H9 (cell line): ENCODE data around the gene ISM2. TPM values are rescaled to one million over a fixed set of nuclear protein-coding genes. Genes with fewer than 3 reads are reported as not detected.

ENCODE experiments used
- DNase-seq: peaks from one replicate; pipeline ENCODE4 v3.0.0-alpha.2; 2017
- H2AFZ ChIP-seq: one replicate; pipeline ENCODE4 v1.6.1; 2013; ENCODE audit warnings: mild to moderate bottlenecking, low read length, control low read depth, moderate library complexity
- H2AK5ac ChIP-seq: 2 replicates; pipeline ENCODE4 v1.6.1; 2013; ENCODE audit warnings: low read length, control low read depth, mixed read lengths; ENCODE audit not compliant: insufficient read length
- H2BK120ac ChIP-seq: one replicate; pipeline ENCODE4 v1.6.1; 2013; ENCODE audit warnings: low read depth, mild to moderate bottlenecking, low read length, control low read depth, inconsistent platforms; ENCODE audit not compliant: poor library complexity, severe bottlenecking
- H2BK12ac ChIP-seq: 2 replicates; pipeline ENCODE4 v1.6.1; 2013; ENCODE audit warnings: low read length, control low read depth, mixed read lengths, low read depth; ENCODE audit not compliant: insufficient read length
- H2BK15ac ChIP-seq: 2 replicates; pipeline ENCODE4 v1.6.1; 2013; ENCODE audit warnings: low read depth, low read length, control low read depth
- H2BK20ac ChIP-seq: one replicate; pipeline ENCODE4 v1.6.1; 2013; ENCODE audit warnings: low read depth, mild to moderate bottlenecking, low read length, control low read depth, inconsistent platforms; ENCODE audit not compliant: poor library complexity, severe bottlenecking
- H2BK5ac ChIP-seq: 2 replicates; pipeline ENCODE4 v1.6.1; 2013; ENCODE audit warnings: low read length, control low read depth, mixed read lengths; ENCODE audit not compliant: insufficient read length
- H3K14ac ChIP-seq: 2 replicates; pipeline ENCODE4 v1.6.1; 2013; ENCODE audit warnings: low read length, control low read depth; ENCODE audit not compliant: insufficient read depth
- H3K18ac ChIP-seq: 2 replicates; pipeline ENCODE4 v1.6.1; 2013; ENCODE audit warnings: low read depth, mild to moderate bottlenecking, mixed read lengths, low read length, control low read depth; ENCODE audit not compliant: insufficient read length
- H3K23ac ChIP-seq: 2 replicates; pipeline ENCODE4 v1.6.1; 2013; ENCODE audit warnings: low read length, control low read depth, mixed read lengths, low read depth; ENCODE audit not compliant: insufficient read length
- H3K23me2 ChIP-seq: 2 replicates; pipeline ENCODE4 v1.6.1; 2013; ENCODE audit warnings: low read depth, mild to moderate bottlenecking, mixed read lengths, low read length, control low read depth; ENCODE audit not compliant: insufficient read length, poor library complexity, severe bottlenecking
- H3K27ac ChIP-seq: 2 replicates; pipeline ENCODE4 v1.5.1; 2013; ENCODE audit warnings: low read length, control low read depth, mixed read lengths, low read depth; ENCODE audit not compliant: insufficient read length
- H3K27me3 ChIP-seq: 2 replicates; pipeline ENCODE4 v1.6.1; 2013; ENCODE audit warnings: low read length, control low read depth, inconsistent platforms; ENCODE audit not compliant: insufficient read depth
- H3K4ac ChIP-seq: 2 replicates; pipeline ENCODE4 v1.6.1; 2013; ENCODE audit warnings: low read depth, mild to moderate bottlenecking, control low read depth, inconsistent platforms, low read length, moderate library complexity
- H3K4me1 ChIP-seq: 2 replicates; pipeline ENCODE4 v1.6.1; 2013; ENCODE audit warnings: low read length, control low read depth, inconsistent platforms; ENCODE audit not compliant: insufficient read depth
- H3K4me2 ChIP-seq: 2 replicates; pipeline ENCODE4 v1.6.1; 2013; ENCODE audit warnings: low read length, control low read depth, mixed read lengths; ENCODE audit not compliant: insufficient read length, insufficient read depth
- H3K56ac ChIP-seq: 2 replicates; pipeline ENCODE4 v1.6.1; 2013; ENCODE audit warnings: low read depth, mild to moderate bottlenecking, mixed read lengths, low read length, control low read depth; ENCODE audit not compliant: insufficient read length
- H3K79me1 ChIP-seq: 2 replicates; pipeline ENCODE4 v1.6.1; 2013; ENCODE audit warnings: low read depth, mild to moderate bottlenecking, moderate library complexity, low read length, control low read depth, inconsistent platforms; ENCODE audit not compliant: insufficient read depth, poor library complexity, severe bottlenecking
- H3K79me2 ChIP-seq: 2 replicates; pipeline ENCODE4 v1.6.1; 2013; ENCODE audit warnings: low read length, control low read depth, inconsistent platforms; ENCODE audit not compliant: insufficient read depth
- H3K9ac ChIP-seq: 2 replicates; pipeline ENCODE4 v1.6.1; 2013; ENCODE audit warnings: low read length, control low read depth, mixed read lengths; ENCODE audit not compliant: insufficient read length; ENCODE audit errors: extremely low read depth
- H3K9me3 ChIP-seq: one replicate; pipeline ENCODE4 v1.6.1; 2013; ENCODE audit warnings: low read depth, low read length, inconsistent platforms; ENCODE audit not compliant: control insufficient read depth
- H3T11ph ChIP-seq: one replicate; pipeline ENCODE4 v1.6.1; 2013; ENCODE audit warnings: mild to moderate bottlenecking, low read length, control low read depth, inconsistent platforms
- H4K20me1 ChIP-seq: one replicate; pipeline ENCODE4 v1.6.1; 2013; ENCODE audit not compliant: control insufficient read depth, insufficient read length, insufficient read depth
- H4K5ac ChIP-seq: 2 replicates; pipeline ENCODE4 v1.6.1; 2013; ENCODE audit warnings: low read depth, mild to moderate bottlenecking, mixed read lengths, low read length, control low read depth; ENCODE audit not compliant: insufficient read length
- H4K8ac ChIP-seq: replicated peaks from 2 replicates; pipeline ENCODE4 v1.6.1; 2013; ENCODE audit warnings: low read length, control low read depth, mixed read lengths, low read depth; ENCODE audit not compliant: insufficient read length
- H4K91ac ChIP-seq: 2 replicates; pipeline ENCODE4 v1.6.1; 2013; ENCODE audit warnings: low read depth, mild to moderate bottlenecking, moderate library complexity, mixed read lengths, low read length, control low read depth; ENCODE audit not compliant: insufficient read length
- H3K27ac Mint-ChIP-seq, 3 experiments: 2 replicates in 2 of 3; 3 replicates in 1 of 3; pipeline ENCODE4 v1.8.0; 2020 to 2021; ENCODE audit warnings: mixed read lengths in 3 of 3, mild to moderate bottlenecking in 1 of 3, moderate library complexity in 1 of 3
- H3K27me3 Mint-ChIP-seq: 2 replicates; pipeline ENCODE4 v1.8.0; 2021; ENCODE audit warnings: low read depth, mild to moderate bottlenecking, moderate library complexity, mixed read lengths
- H3K36me3 Mint-ChIP-seq, 3 experiments: 2 replicates in 2 of 3; 3 replicates in 1 of 3; pipeline ENCODE4 v1.8.0; 2020 to 2021; ENCODE audit warnings: low read depth in 3 of 3, mixed read lengths in 3 of 3; ENCODE audit not compliant: insufficient read depth in 1 of 3
- H3K4me1 Mint-ChIP-seq, 2 experiments: 2 replicates each; pipeline ENCODE4 v1.8.0; 2020; ENCODE audit warnings: mixed read lengths in 2 of 2
- H3K4me3 Mint-ChIP-seq, 2 experiments: 2 replicates in 1 of 2; 3 replicates in 1 of 2; pipeline ENCODE4 v1.8.0; 2020 to 2021; ENCODE audit warnings: mild to moderate bottlenecking in 2 of 2, mixed read lengths in 2 of 2, moderate library complexity in 1 of 2
- H3K9me3 Mint-ChIP-seq, 2 experiments: 2 replicates in 1 of 2; 3 replicates in 1 of 2; pipeline ENCODE4 v1.8.0; 2020; ENCODE audit warnings: mild to moderate bottlenecking in 2 of 2, mixed read lengths in 2 of 2, moderate library complexity in 1 of 2
- CTCF ChIP-seq: fragments of 200-600 bp; sonication (generic); conservative IDR thresholded peaks from 3 replicates; pipeline ENCODE4 v1.8.0; 2021; ENCODE audit warnings: antibody characterized with exemption, mild to moderate bottlenecking
- whole genome bisulfite sequencing: extraction: QIAGEN DNeasy Blood & Tissue Kit; methylation state at CpG from one replicate; pipeline ENCODE4 v1.1.7; 2013; ENCODE audit warnings: missing lambda C conversion rate, low lambda C conversion rate, mixed read lengths; ENCODE audit not compliant: insufficient read length; ENCODE audit errors: extremely low coverage; 5-methylcytosine and 5-hydroxymethylcytosine counted together
- total RNA-seq: library from RNA; stranded (reverse); gene quantifications from 2 replicates; pipeline ENCODE4 v1.2.1, GENCODE V29; 2021

Gene ISM2
- total RNA-seq, 1 experiment from 2014 or later: 0.39 TPM

DNA sequence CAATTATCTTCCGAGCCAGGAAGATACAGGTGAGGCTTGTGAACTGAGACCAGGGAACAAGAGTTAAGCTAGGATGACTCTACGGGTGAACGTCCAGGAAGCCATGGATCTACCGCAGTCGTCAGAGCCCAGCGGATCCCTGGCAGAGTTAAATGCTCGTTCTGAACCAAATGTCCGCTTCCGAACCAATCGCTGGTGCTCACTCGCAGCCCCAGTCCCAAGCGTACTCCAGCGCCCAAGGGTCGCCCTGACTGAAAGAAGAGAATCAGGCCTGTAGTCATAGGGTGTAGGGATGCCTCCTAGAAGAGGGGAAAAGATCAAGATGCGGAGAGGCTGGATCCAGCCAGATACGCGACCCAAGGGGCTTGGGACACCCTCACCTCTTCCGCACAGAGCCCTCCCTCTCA lies 41.5 kb downstream of the ISM2 start:
- H3K56ac ChIP-seq: no peak overlapping the region
- H2AK5ac ChIP-seq: no peak overlapping the region
- Mint-ChIP-seq H3K36me3 (peaks cover 24 to 40% (median 36%) of the 10 kb centered on the region in 3 experiments), H3K4me3 (peak overlapping the region; percentile 100), H3K9me3 (no peaks in the 10 kb centered on the region), H3K27ac (peak overlapping the region; percentile 92 to 96 (median 96)), H3K4me1 (peaks cover 20 to 22% of the 10 kb centered on the region in 2 experiments), H3K27me3 (no peaks in the 10 kb centered on the region)
- H3T11ph ChIP-seq: no peak overlapping the region
- H3K27me3 ChIP-seq: no peaks in the 10 kb centered on the region
- H3K4me1 ChIP-seq: no peaks in the 10 kb centered on the region; the same call in 1 of the 2 replicates
- H2BK20ac ChIP-seq: no peak overlapping the region
- H3K18ac ChIP-seq: no peak overlapping the region
- peaks cover 4% of the 10 kb centered on the region for H3K23me2 ChIP-seq
- no peak overlapping the region for H2BK12ac ChIP-seq
- no peak for DNase-seq
- no peak overlapping the region for H2BK120ac ChIP-seq
- TF ChIP-seq CTCF: no peak
- no peak overlapping the region for H4K91ac ChIP-seq
- no peak overlapping the region for H3K14ac ChIP-seq
- peak overlapping the region; percentile 89 for H3K4me2 ChIP-seq
- WGBS: no CpG with 5 or more reads among the region's 18 CpGs
- H3K23ac ChIP-seq: no peak overlapping the region
- H3K27ac ChIP-seq: peak overlapping the region; percentile 9
- H3K79me2 ChIP-seq: peaks cover 13% of the 10 kb centered on the region; the same call in 1 of the 2 replicates
- H2AFZ ChIP-seq: no peak overlapping the region
- H2BK15ac ChIP-seq: no peak overlapping the region
- H3K4ac ChIP-seq: no peak overlapping the region
- peaks cover 7% of the 10 kb centered on the region for H3K79me1 ChIP-seq
- H4K8ac ChIP-seq: no peak overlapping the region
- H3K9me3 ChIP-seq: no peaks in the 10 kb centered on the region
- no peaks in the 10 kb centered on the region for H4K20me1 ChIP-seq
- no peak overlapping the region for H4K5ac ChIP-seq
- H2BK5ac ChIP-seq: no peak overlapping the region
- peak overlapping the region; percentile 80 for H3K9ac ChIP-seq
